ENCODE data around the gene MLXIPL.
"Not testable (repeated sequence)": the region's sequence is repeated elsewhere in the genome, so short reads cannot be mapped to it uniquely, and the experiment has no call there.

The MLXIPL gene

DNA sequence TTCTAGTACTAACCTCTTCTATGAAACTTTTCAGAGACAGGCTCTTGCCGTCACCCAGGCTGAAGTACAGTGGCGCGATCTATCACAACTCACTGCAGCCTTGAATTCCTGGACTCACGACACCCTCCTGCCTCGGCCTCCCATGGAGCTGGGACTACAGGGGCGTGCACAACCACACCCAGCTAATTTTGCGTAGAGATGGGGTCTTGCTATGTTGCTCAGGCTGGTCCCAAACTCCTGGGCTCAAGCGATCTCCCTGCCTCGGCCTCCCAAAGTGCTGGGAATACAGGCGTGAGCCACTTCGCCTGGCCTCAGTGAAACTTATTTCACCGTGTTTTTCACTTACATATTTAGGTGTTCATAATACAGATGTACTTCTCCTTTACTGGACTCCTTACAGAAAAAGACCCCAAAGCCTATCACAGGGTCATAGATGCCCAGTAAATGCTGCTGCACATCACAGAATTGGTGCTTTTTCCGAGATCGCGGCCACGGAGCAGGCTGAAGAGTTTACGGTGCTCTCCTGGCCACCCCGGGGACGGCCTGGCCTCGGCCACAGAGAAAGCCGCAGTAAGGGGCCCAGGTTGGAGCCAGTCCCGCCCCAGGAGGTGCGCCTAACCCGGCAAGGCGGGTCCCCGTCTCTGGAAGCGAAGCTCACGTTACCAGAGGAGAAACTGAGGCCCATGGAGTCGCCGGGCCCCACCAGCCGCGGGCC is 46.5 kb downstream of the MLXIPL start:
- no peak for DNase-seq

DNA sequence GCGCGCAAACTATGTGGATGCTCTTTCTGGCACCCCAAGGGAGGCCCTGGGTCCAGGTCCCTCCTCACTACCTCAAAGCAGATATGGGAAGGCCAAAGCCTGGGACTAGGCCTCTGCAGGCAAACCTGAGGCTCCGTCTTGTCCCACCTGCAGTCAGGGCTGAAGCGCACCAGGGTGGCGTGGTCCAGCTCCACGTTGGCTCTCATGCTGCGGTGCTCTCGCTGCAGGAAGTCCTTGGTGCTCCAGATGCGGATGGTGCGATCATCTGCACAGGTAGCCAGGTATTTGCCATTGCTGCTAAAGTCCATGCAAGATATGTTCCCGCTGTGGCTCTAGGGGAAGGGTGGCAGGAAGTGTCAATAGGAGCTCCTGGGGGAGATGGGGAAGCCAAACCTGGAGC is 50.5 kb downstream of the MLXIPL start:
- no peak for DNase-seq

DNA sequence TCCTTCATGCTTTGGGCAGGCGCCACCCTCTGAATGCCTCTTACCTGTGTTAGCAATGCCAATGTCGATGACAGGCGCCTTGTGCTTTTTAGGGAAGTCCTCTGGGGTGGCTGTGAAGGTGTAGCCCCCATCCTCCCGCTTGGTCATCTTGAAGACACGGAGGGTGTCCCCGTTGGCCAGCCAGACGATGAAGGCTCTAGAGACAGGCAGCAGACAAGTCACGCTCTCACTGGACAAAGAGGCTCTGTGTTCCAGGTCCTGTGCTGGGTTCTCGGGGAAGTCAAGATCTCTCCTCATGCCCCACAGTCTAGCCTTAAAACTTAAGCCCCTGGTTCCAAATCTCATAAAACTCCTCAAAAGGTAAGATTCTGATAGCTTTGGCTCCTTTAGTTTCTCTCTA is 51.0 kb downstream of the MLXIPL start:
- no peak for DNase-seq

DNA sequence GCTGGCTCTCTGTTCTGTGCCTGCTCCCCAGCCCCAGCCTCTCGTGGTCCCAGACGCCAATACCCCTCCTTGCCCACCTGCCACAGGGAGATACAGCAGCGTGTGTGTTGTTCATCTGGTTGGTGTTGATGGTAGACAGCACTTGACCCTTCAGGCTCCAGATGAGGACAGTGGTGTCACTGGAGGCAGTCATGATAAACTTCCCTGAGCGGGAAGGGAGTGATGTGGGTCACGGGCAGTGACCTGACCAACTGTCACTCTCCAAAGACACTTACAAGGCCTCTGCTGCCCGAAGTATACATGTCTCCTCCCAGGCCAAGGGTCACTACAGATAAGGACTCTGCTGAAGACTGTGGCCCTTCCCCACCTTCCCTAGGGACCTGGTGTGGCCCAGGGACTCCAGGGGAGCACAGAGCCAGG is 51.5 kb downstream of the MLXIPL start:
- DNase-seq: no peak

DNA sequence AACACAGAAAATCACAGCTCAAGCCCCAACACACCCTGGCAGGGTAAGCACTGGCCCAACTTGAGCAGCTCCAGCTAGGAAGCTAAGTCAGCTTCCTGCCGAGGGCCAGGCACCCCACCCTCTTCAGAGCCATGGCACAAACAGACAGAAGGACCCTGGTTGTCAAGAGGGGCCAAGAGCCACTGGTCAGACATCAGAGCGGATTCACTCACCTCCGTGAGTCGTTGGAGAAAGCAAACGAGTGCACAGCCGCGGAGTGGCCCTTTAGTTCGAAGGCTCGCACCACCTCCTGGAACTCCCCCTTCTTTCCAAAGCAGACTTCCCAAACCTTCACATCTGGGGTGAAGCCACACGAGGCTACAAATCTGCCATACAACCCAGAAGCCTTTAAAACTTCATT is 53.3 kb downstream of the MLXIPL start:
- DNase-seq: no peak

DNA sequence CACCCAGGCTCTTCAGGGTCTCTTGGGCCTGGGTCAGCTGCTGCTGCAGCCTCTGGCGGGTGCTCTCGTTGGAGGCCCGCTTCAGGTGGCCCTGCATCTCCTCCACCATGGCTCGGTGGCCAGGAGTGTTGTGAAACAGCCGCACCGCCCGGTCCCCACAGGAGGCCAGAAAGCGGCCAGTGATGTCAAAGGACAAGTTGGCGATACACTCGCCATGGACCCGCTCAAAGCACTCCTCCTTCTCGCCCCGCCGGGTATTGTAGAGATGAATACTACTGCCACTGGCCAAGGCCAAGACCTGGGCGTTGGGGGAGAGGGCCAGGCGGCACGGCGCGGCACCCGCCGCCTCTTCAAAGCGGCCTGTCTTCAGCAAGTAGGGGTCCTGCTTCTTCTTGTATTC is 53.8 kb downstream of the MLXIPL start:
- DNase-seq: no peak

DNA sequence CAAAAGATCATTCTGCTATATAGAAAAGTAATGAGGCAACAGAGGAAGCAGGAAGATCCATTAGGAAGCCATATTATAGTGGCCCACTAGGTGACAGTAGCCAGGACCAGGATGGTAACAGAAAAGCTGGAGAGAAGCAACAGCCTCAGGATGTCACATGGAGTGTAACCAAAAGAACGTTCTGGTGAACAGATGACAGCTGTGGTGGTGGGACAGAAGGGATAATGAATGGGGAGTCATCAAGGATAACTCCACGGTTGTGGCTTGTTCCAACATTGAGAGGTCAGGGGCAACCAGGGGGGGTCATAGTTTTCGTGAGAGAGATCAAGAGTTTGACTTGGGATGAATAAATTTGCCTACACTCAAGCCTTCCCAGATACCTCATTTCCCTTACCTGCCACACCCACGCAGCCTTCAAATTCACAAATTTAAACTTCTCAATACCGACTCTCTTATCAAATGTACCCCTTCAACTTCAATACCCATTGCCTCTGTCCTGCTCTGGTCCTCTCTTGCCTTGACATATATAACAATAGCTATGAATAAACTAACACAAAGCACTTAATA is 55.2 kb downstream of the MLXIPL start:
- no peak for DNase-seq

DNA sequence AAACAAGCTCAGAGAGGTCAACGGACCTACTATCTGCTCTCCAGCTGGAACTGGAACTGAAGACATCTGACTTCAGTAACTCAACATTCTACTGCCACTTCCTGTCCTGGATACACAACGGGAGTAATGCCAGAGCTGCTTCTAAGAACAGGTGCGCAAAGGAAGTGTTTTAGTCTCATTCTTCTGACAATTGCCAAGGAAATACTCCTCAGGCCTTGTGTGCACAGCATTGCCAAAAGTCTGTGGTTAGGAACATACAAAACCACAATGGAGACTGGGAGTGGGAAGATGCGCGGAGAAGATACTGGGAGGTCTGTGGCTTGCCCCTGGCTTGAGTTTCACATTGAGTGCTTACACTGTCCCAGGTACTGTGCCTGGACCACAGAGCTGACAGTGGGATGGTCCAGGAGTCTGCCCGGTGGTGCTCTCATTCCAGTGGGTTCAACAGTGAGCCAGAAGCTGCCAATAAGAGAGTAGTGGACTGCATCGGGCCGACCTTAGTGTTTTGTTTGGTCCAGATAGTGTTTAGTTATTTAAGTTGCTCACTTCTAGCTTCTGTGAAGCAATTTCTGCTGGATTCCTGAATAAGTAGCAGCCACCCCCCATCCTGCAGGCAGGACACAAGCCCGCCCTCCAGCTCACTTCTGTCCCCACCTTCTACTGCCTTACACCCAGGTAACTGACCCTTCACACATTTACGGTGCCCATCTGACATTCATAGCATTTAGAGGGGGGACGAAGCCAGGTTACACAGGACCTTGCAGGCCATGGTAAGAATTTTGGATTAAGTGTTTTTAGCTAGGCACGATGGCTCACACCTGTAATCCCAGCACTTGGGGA is 56.3 kb downstream of the MLXIPL start:
- no peak for DNase-seq

DNA sequence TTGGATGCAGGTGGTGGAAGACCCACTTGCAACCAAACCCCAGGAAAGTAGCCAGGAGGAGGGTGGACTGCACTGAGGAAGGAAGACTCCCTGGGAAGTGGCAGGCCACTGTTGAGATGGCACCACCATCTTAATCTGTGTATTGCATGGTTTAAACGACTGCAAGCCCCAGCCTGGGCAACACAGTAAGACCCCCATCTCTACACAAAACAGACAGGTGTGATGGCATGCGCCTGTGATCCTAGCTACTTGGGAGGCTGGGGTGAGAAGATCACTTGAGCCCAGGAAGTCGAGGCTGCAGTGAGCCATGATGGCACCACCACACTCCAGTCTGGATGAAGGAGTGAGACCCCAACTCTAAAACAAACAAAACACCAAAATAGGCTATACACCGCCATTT is 57.2 kb downstream of the MLXIPL start:
- DNase-seq: no peak

DNA sequence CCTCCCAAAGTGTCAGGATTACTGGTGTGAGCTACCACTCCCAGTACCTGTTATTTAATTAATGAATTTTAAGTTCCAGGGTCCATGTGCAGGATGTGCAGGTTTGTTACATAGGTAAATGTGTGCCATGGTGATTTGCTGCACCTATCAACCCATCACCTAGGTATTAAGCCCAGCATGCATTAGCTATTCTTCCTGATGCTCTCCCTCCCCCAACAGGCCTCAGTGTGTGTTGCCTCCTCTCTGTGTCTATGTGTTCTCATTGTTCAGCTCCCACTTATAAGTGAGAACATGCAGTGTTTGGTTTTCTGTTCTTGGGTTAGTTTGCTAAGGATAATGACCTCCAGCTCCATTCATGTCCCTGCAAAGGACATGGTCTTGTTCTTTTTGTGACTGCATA is 57.9 kb downstream of the MLXIPL start:
- DNase-seq: not testable (repeated sequence)

DNA sequence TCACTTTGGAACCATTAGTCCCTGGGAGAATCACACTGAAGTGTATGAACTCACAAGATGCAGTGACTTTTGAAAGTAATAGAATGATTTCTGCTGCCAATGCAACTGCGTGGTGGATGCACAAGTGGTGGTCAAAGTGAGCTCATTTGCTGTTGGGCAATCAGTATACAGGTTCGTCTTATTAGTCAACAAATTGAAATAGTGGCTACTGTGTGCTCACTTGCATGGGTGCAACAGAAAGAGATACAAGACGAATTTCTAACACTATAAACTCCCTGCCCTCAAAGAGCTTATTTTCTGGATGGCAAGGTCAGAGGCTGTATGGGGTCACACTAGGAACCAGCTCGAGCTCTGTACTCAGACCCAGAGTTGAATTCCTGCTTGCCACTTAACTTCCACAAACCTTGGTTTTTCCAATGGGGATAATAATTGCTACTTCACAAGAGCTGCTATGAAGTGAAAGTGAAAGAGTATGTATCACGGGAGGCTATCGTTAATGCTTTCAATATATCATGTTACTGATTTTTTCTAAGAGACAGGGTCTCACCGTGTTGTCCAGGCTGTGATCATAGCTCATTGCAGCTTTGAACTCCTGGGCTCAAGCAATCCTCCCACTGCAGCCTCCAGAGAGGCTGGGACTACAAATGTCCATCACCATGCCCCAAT is 58.5 kb downstream of the MLXIPL start:
- DNase-seq: no peak

DNA sequence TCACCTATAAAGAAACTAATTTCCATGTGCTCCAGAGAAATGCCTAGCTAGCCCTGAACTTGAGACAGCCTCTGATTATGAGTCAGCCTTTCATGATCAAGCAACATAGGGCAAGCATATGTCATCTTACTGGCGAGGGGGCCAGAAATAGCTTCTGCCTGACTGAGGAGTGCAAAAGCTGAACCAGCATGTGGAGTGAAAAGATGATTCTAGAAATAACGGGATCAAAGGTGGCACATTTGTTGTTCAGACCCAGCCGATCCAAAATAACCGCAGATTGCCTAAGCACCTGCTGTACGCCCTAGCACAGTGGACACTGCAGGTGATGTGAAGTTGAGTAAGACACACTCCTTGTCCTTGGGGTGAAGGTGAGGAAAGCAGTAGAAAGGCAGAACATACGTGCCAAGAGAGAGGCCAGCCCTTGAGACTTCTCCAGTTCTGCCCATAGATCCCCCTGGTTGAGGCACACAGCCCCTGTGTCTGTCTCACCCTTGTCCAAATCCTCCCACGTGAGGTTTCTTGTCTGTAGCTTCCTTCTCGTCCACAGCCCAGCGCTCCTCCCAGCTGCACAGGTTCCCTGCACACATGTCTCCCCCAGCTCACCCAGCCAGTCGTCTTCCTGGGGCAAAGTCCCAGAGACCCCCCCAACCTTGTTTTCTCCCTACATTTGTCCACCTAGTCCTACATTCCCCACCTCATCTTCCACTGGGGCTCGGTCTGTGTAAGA is 64.0 kb downstream of the MLXIPL start:
- DNase-seq: peak; percentile 37

DNA sequence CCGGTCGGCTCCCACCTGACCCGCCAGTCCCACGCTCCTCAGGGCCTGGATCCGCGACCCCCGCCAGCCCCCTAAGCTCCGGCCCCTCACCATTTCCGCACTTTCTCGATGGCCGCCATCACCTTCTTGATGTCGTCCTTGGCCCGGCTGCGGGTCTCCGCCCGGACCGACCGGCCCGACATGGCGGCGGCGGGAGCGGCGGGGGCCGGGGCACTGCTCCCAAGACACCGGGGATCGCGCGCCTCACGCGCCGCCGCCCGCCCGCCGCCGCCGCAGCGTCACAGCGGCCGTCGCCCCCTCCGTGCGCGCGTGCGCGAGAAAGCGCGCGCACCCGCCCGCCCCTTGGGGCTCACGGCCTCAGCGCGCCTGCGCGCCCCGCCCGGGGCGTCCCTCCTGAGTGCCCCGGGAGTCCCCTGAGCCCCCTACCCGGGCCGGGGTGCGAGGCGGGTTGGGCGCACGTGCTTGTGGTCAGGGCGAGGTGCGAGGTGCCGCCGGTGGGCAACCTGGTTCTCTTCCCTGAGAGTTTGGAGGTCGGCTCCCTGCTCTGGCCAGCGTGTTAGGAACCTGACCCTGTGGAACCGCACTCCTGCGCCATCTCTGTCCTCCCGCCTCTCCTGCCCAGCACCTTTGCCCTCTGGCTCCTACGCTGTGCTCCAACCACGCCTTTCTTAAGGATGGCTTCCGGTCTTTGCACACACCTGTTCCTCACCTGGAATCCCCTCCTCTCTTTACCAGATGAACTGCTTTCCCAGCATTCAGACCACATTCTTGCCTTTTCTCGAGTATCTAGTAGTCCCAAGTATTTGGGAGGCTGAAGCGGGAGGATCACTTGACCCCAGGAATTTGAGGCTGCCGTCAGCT is 66.7 kb downstream of the MLXIPL start, which contains the start of gene BCL7B:
TSS of gene BCL7B (minus strand) at position 294 of the 861 bp plus-strand sequence. CDS start at position 182, 112 bp downstream.
- DNase-seq: peak; percentile 79

DNA sequence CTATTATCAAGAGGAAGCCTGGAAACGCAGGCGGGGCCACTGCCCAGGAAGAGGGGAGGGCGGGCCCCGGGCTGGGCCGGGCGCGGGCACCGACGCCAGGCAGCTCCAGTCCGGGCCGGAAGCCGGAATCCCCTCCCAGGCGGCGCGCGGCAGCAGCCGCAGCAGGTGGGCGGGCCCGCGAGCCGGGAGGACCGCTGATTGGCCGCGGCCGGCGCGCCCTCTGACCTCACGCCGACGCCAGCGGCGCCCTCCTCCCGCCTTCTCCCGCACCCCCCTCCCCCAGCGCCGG is 67.3 kb downstream of the MLXIPL start:
- DNase-seq: peak; percentile 92

DNA sequence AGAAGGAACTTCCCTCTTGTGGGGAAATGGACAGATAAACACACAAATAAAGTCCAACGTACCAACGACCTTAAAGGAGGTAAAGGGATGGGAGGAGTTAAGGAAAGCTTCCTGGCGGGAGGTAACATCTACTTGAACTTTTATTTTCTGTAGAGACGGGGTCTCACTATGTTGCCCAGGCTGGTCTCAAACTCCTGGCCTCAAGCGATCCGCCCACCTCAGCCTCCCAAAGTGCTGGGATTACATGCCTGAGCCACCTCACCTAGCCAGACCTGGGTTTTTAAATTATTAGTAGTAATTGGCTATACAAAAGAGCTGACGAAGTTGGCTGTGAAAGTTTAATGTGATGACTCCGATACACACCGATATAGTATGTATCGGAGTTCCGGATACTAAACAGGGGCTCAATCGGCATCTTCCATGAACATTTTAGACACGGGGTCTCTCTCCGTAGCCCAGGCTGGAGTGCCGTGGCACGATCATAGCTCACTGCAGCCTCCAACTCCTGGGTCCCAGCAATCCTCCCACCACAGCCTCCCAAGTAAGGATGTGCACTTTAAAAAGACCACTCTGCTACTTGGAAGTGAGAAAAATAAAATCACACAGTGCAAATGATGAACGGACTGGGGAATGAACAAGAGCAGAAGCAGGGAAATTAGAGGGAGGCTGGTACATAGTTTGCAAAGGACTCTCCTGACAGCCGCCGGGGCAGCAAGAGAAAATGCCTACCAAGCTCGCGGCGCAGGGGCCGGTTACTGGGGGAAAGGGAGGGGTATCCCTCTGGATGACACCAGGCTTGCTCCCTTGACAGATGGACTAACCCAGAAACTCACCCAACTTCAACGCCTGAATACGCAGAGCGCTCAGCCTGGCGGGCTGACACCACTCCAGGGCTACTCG is 67.9 kb downstream of the MLXIPL start:
- DNase-seq: no peak

DNA sequence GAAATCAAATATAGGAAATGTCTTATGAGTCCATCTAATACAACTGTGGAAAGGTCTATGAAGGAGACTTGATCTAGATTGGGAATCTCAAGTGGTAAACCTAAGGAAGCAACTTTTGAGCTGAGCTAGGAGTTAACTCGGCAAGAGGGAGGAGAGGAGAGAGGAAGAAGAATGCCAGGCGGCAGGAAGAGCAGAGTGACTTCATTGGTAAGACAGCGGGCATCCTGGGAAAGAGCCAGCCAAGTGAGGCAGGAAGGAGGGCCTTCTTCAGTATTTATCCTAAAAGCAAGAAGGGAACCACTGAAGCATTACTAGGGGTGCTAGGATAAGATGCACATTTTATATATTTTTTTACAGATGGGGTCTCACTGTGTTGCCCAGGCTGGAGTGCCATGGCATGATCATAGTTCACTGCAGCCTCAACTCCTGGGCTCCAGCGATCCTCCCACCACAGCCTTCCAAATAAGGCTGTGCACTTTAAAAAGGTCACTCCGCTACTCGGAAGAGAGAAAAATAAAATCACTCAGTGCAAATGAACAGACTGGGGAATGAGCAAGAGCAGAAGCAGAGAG is 68.8 kb downstream of the MLXIPL start:
- no peak for DNase-seq

DNA sequence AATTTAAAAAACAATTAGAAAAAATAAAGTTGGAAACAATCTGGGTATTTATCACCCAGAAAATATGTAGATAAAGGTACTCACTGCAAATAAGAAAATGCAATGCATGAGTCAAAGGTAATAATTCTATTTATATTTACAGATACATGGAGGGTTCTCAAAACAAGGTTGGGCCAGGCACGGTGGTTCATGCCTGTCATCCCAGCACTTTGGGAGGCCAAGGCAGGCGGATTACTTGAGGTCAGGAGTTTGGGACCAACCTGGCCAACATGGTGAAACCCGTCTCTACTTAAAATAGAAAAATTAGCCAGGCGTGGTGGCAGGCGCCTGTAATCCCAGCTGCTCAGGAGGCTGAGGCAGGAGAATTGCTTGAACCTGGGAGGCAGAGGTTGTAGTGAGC is 74.2 kb downstream of the MLXIPL start:
- DNase-seq: not testable (repeated sequence)

DNA sequence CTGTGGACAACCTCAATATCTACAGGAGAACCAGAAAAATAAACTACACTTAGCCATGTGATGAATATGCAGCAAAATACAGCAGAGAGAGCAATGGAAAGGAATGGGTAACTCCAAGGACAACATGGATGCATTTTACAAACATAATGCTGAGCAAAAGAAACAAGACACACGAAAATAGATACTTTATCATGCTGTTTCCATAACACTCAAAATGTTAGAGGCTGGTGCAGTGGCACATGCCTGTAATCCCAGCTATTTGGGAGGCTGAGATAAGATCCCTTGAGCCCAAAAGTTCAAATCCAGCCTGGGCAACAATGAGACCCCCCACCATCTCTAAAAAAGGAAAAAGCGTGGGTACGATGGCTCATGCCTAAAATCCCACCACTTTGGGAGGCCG is 75.1 kb downstream of the MLXIPL start:
- no peak for DNase-seq

DNA sequence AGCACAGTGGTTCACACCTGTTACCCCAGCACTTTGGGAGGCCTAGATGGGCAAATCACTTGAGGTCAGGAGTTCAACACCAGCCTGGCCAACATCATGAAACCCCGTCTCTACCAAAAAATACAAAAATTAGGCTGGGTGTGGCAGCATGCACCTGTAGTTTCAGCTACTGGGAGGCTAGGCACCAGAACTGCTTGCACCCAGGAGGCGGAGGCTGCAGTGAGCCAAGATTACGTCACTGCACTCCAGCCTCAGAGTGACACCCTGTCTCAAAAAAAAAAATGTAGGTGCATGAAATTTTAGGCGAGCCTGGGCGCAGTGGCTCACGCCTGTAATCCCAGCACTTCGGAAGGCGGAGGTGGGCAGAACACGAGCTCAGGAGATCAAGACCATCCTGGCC is 76.5 kb downstream of the MLXIPL start:
- no peak for DNase-seq

DNA sequence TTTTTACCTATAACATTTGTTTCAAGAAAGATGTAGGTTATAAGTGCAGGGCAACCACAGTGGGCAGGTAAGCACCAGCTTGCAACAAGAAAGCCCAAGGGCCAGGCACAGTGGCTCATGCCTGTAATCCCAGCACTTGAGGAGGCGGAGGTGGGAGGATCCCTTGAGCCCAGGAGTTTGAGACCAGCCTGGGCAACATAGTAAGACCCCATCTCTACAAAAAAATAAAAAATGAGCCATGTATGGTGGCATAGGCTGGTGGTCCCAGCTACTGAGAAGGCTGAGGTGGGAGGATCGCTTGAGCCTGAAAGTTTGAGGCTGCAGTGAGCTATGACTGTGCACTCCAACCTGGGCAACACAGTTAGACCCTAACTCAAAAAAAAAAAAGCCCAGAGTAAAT is 79.6 kb downstream of the MLXIPL start:
- DNase-seq: no peak
